Activated CD4-positive, alpha-beta T cell treated with anti-CD3 and anti-CD28 coated beads, Interleukin-2, amount 50 U/mL, for 48 hours (primary cell): Measurements from ENCODE around the gene SAT1.

Experiments used
- DNase-seq, 2 experiments: peaks; one replicate each; pipeline ENCODE4 v3.0.0-alpha.2; 2020

Gene SAT1

DNA sequence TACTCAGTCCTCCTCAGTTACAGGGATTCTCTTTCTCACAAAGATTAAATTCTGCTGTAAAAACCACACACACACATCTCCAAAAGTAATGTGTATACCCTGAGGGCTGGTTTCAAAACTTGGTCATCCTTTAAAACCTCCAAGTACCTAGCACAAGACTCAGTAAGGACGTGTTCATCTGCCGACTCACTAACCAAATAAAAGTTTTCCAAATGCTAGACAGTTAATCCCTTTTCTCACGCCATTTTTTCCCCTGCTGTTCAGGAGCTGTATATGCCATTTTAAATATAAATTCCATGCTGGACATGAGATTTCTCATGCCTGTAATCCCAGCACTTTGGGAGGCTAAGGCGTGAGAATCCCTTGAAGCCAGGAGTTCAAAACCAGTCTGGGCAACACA is 3.9 kb upstream of the SAT1 start:
- no peak for DNase-seq

DNA sequence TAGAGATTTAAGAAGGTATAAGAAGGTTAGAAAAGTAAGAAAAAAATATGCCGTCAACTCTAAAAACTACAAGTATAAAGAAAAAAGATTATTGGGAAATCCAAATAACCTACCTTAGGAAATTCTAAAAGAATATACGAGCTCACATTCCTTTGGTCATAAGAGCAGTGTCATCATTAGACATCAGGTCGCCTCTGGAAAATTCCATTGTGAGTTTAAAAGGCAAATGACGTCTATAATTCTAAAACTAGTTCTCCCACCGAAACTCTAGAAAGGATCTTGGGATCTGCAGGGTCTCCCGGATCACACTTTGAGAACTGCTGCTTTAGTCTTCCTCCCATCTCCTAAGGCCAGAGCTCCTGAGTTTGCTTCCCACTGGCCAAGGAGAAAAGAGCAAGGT is 518 bp upstream of the SAT1 start:
- DNase-seq = no peak

DNA sequence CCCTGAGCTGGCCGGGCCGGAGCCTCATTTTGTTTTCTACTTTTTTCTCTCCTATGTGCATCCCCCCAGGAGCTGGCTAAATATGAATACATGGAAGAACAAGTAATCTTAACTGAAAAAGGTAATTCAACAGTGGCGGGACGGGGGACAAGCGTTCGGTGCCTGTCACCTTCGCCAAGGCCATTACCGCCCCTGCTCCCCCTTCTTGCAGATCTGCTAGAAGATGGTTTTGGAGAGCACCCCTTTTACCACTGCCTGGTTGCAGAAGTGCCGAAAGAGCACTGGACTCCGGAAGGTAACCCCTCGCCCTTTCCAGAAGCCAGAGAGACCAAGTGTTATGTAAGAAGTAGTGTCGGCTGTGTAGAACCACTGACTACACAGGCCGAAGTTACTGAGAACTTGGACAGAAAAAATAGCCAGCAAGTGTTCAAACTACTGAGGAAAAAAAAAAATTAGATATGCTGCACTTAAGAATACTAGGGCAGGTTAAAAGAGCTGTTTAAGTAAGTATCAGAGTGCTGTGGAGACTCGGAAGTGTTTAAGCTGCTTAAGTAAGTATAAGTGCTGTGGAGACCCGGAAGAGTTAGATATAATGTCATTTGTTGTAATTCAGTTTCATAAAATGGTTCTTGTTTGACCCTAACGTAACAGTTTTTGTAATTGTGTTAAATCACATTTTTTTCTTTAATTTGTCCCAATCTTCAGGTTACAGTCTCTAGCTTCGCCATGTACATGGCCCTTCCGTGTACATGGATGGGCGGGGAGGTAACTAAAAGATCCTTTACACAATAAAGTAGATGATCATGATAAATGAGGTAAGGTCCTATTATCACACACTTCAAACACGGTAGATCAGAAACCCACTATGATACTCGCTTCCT is 856 bp downstream of the SAT1 start:
- no peak for DNase-seq

DNA sequence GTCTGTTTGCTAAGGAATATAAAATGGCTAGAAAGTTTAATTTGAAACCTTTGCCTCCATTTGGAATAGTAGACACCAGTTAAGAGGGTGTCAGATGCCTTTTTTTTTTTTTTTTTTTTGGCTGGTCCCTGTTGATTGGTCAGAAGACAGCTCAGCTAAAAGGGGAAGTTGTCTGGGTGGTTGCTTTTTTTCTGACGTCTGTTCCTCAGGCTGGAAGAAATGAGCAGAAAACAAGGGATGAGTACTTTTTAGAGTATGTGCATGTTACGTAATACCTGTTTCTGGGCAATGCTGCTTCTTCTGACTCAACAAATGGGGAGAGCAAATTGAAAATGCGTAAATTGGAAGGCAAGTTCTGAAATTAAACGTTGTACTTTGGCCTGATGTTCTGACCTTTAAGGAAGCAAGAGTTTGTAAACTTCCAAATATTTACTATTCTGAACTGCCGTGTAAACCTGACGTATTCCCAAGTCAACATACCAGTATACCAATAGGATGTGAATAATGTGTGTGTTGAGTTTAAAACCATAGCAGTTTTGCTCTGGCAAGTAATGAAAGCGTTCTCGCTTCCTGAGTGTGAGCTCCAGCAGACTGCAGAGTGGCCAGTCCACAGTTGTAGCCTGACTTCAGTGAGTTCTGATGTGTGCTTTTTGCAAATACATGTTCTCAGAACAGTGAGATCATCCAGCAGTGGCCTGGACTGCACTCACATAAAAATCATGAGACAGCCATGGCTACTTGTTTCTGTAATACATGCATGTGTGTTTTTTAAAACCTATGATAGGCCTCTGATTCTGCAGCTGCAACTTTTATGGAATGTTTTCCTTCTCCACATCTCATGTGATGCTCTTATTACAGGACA is 1.7 kb downstream of the SAT1 start:
- no peak for DNase-seq

DNA sequence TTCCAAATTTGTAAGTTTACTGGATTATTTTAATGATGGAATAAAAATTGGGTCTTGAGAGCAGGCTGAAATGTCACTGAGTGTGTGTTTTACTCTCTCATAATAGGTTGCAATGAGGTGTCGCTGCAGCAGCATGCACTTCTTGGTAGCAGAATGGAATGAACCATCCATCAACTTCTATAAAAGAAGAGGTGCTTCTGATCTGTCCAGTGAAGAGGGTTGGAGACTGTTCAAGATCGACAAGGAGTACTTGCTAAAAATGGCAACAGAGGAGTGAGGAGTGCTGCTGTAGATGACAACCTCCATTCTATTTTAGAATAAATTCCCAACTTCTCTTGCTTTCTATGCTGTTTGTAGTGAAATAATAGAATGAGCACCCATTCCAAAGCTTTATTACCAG is 2.6 kb downstream of the SAT1 start:
- no peak for DNase-seq

DNA sequence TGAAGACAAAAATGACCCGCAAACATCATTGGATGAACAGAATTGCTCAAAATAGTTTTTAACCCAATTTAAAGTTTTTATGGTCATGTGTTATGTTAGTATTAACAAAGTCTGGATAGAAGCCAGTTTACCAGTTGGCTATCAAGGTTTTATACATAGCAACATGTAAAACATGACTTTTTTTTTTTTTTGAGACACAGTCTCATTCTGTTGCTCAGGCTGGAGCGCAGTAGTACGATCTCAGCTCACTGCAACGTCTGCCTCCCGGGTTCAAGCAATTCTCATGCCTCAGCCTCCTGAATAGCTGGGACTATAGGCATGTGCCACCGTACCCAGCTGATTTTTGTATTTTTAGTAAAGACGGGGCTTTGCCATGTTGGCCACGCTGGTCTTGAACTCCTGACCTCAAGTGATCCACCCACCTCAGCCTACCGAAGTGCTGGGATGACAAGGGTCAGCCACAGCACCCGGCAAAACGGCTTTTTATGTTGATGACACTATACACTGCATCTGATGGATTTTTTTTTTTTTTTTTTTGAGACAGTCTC is 3.4 kb downstream of the SAT1 start:
- DNase-seq = no peak

DNA sequence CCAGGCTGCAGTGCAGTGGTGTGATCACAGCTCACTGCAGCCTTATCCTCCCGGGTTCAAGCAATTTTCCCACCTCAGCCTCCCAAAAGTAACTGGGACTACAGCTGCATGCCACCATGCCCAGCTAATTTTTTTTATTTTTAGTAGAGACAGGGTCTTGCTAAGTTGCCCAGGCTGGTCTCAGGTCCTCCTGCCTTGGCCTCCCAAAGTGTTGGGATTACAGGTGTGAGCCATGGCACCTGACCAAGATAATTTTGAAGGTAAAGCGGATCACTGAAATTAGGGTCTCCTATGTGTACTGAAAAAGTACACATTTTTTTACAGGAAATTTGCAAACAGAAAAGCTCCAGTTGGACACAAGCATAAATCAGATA is 4.8 kb downstream of the SAT1 start:
- DNase-seq = no peak

DNA sequence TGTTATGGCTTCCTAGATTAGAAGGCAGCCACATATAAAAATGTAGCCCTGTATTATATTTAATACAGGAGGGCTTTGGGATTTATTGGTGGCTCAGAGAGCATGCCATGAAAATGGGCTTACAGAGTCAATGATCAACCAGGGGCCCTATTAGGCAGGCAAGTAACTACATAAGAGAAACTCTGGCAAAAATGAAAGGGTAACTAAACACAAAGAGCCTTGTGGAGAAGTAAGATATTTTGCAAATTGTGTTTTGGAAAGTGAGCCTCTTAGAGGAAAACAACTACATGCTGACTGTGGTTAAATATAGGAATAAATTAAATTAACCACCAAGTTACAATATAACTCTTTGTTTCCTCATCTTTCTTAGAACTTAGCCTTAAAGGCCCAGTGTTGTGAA is 5.5 kb downstream of the SAT1 start:
- DNase-seq = no peak

DNA sequence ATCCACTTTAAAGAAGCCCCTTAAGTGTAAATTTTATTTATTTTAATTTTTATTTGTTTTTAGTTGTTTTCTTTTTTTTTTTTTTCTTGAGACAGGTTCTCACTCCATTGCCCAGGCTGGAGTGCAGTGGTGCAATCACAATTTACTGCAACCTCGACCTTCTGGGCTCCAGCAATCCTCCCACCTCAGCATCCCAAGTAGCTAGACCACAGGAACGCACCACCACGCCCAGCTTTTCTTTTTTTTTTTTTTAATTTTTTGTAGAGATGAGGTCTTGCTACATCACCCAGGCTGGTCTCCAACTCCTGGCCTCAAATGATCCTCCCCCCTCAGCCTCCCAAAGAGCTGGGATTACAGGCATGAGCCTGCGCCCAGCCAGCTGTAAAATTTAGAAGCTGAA is 6.0 kb downstream of the SAT1 start:
- no peak for DNase-seq

DNA sequence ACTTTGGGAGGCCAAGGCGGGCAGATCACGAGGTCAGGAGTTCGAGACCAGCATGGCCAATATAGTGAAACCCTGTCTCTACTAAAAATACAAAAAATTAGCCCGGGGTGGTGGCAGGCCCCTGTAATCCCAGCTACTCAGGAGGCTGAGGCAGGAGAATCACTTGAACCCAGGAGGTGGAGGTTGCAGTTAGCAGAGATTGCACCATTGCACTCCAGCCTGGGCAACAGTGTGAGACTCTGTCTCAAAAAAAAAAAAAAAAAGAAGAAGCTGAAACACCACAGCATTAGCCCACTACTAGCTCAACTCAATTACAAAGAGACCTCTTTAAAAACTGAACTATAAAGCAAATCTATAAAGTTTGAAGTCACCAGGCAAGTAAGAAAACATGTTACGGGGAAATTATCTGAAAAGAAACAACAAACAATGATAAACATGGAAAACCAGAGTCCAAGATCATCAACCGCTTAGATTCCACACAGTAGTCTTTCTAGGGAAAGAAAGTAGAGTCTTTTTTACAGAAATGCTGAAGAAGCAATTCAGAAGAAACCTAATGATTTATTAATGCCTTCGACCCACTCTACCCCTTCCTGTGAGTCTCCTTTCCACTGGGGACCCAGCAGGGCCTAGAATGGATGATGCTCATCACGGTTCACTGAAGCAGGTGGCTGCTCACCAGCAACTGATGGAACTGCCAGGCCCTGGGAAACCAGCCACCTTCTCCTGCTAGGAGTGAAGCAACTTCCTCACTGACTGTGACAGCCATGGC is 6.6 kb downstream of the SAT1 start:
- DNase-seq = no peak

DNA sequence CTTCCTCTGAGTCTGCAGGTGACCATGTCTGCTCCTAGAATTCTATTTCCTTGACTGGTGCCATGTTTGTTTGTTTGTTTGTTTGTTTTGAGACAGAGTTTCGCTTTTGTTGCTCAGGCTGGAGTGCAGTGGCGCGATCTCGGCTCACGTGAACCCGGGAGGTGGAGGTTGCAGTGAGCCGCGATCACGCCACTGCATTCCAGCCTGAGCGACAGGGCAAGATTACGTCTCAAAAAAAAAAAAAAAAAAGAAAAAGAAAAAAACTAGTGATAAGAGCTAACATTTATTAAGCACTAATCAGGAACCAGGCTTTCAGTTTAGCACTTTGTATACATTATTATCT is 7.2 kb downstream of the SAT1 start:
- no peak for DNase-seq

DNA sequence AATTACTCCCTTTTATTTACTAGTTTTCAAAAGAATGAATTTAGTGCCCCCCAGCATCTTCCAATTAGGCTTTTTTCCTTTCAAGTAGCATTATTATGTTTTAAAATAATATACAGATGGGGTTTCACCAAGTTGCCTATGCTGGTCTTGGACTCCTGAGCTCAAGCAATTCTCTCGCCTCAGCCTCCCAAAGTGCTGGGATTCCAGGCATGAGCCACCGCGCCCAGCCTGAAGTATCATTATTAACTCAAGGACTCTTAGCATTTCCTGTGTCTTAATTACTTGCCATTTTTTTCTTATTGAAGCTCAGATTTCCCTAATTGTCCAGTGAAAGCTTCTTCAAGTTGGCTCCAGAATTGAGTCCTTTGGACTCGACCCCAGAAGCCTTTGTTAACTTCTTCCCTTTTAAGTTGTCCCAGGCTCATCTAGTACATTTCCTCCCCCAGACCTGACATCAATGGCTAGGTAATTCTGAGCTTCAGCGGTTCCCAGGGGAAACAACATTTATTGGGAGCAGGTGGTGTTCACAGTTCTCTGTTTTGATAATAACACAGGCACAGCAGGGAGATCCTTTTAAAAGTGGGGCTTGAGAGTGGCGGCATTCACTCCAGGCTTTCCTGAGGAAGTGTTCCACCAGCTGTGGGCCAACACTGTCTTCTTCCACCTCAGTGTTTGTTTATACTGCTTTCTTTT is 10.0 kb downstream of the SAT1 start:
- DNase-seq = no peak

DNA sequence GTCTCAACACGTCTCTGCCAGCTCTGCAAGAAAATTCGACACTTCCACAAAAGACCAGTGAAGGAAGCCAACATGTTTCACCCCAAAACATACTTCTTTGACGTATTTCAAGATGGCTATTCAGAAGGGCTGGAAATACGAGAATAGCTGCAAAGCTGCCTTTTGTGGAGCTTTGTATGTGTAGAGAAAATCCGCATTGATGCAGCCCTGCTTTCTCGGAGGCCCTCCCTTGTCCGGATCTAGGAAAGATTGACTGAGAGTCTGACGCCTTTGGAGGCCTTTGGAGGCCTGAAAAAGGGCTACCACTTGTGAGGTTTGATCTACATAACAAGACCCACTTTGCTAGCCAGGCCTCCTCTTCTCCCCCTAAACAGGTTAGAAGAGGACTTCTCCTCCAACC is 12.2 kb downstream of the SAT1 start:
- no peak for DNase-seq

DNA sequence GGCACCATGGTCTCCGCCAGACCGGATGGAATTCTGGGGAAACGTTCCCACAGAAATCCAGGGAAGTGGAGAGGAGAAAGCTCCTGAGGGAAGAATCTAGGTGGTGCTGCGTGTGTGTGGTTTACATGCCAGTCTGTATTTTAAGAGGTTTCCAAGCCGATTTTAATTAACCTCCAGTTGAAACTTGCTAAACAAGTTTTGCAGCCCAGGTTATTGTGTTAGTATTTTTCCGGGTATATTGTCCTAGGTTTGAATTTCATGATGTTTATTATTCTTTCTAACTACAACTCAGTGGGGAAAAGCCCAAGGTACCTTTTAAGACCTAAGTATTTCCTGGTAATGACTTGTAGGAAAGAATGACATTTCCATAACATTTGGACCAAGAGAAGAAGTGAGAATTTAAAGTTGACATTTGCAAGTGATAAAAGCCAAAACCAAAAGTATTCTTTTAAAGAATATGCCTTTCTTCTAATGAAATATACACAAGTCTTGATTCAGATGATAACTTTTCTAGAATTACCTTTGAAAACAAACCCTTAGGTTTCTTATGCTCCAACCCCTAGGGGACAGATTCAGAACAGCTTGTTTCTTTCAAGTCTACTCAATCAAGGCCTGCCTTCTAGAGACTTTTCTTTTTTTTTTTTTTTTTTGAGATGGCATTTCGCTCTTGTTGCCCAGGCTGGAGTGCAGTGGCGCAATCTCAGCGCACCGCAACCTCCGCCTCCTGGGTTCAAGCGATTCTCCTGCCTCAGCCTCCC is 14.6 kb downstream of the SAT1 start:
- DNase-seq = no peak

DNA sequence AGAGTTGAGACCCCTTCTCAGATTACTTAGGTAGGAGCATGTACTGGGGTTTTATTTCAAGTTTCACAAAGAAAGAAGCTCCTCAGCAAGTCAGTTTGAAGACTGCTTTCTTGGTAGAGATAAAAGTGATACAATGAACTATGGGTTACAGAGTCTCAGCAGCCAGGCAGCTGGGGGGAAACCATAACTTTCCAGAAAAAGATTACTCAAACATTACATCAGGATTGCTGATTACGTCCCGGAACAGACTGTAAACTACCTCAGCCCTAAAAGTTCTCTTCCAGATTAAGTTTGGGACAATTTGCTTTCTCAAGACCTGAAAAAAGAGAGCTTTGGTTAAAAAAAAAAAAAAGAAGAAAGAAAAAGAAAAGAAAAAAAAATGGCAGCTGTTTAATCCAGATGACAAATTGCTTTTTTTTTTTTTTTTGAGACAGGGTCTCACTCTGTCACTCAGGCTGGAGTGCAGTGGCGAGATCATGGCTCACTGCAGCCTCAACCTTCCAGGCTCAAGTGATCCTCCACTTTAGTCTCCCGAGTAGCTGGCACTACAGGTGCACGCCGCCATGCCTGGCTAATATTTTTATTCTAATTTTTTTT is 16.6 kb downstream of the SAT1 start:
- DNase-seq = no peak

DNA sequence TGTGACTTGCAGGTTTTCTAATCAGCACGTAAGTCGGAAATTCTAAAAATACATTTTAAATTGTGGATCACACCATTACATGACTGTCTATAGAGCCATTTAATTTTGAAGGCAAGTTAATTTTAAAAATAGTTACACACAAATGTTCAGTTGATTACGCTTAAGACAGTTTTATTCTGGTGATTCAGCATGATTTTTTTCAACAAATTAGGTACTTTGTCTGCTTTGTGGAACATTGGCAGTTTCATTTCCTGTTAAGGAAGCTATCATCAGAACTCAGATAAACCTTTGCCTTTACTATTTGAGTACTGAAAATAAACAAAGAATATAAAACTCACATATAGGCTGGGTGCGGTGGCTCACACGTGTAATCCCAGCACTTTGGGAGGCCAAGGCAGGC is 19.5 kb downstream of the SAT1 start:
- DNase-seq = no peak

DNA sequence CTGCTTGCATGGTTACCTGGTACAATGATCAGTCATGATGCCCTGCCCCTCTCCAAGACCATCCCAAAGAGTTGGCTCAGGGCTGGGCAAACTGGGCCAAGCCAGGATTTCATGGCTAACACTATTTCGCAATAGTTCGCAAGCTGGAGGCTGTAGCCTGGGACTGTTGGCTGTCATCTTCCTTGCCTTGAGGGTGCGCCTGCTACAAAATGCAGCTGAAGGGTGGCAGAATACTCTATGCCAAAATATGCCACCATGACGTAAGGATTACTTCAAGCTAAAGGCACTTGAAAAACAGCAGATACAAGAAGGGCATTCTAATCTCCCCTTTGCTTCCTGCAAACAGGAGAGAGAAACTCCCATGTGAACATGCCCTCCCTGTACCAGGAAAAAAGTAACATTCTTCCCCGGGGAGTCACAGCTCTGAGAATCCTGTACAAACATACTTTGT is 21.0 kb downstream of the SAT1 start:
- no peak for DNase-seq

DNA sequence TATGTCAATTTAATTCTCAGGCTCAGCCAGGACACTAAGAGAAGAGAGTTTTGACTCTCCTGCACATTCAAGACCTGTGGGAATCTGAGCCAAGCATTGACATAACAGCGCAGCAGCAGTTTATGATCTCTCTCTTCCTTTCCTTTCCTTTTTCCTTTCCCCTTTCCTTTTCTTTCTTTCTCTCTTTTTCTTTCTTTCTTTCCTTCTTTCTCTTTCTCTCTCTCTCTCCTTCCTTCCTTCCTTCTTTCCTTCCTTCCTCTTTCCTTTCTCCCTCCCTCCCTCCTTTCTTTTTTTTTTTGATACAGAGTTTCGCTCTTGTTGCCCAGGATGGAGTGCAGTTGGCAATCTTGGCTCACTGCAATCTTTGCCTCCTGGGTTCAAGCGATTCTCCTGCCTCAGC is 21.6 kb downstream of the SAT1 start:
- no peak for DNase-seq

DNA sequence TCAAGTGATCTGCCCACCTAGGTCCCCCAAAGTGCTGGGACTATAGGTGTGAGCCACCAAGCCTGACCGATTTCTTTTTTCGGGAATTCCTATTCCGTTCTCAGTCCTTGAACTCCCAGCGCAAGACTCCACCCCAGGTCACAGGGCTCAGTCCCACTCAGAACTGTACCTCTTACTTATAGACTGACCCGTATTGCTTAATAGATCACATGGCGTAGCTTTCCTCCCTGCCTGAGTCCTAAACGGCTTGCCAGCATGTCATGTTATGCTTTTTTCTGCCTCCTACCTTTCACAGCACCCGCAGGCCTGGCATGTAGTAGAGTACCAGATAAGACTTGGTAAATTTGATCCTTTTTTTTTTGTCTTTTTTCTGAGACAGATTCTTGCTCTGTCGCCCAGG is 22.4 kb downstream of the SAT1 start:
- DNase-seq = no peak

DNA sequence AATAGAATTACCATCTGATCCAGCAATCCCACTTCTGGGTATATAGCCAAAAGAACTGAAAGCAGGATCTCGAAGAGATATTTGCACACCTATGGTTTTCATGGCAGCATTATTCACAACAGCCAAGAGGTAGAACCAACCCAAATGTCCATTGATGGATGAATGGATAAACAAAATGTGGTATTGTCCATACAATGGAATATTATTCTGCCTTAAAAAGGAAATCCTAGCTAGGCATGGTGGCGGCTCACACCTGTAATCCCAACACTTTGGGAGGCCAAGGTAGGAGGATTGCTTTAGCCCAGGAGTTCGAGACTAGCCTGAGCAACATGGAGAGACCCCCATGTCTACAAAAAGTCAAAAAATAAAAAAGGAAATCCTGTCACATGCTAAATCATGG is 27.3 kb downstream of the SAT1 start:
- no peak for DNase-seq

DNA sequence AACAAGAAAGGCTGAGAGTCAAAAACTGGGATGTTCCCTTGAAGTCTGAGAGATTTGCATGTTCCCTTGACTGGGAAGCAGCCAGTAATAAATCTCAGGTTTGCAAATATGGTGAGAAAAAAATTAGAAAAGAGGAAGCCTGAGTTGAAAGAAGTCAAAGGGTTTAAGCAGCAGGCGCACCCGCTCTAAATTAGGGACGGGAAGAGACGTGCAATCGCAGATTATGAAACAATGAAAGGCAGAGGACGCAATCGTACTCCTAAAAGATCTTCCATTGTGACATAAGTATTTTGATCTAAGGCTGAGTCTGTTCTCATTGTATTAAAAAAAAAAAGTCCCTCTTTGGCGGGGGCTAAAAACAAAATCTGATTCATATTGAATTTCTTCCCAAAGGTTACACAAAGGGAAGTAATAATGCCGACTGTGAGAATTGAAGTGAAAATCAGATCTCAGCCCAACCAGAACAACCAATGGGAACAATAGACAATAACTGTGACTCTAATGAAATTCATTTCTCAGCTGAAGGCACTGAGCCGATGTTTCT is 28.2 kb downstream of the SAT1 start:
- no peak for DNase-seq
